ENCODE data around the gene TMEM135.
"Not testable (repeated sequence)": the region's sequence is repeated elsewhere in the genome, so short reads cannot be mapped to it uniquely, and the experiment has no call there.

Gene TMEM135

DNA sequence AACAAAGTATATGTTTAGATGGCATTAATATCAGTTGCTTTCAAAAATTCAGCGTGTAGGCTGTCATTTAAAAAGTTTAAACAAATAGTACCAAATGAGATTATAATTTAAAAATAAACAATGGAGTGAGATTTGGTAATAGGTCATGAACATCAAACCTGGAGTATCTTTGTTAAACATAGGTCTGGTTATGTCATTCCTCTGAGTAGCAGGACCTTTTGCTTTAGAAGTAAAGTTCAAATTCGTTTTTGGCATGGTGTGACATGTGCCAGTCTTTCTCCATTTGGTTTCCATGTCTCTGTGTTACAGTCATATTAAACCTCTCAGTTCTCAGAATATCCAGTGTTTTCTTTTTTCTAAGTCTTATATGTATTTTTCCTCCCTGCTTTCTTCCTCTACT is 242.4 kb downstream of the TMEM135 start:
- Histone ChIP-seq H3K4me1 (ENCODE audit: control insufficient read depth, insufficient read depth, low read length) (no peaks in the 10 kb centered on the region), H3K27me3 (ENCODE audit: control insufficient read depth, insufficient read depth, low read length) (no peaks in the 10 kb centered on the region), H3K9ac (ENCODE audit: low read depth, low read length) (no peak overlapping the region), H3K36me3 (ENCODE audit: control insufficient read depth, insufficient read depth, low read length) (no peaks in the 10 kb centered on the region), H3K4me3 (ENCODE audit: low read depth, low read length) (no peak overlapping the region), H3K9me3 (ENCODE audit: control insufficient read depth, insufficient read depth, low read length) (no peaks in the 10 kb centered on the region), H3K27ac (ENCODE audit: low read depth, low read length) (no peak overlapping the region)

DNA sequence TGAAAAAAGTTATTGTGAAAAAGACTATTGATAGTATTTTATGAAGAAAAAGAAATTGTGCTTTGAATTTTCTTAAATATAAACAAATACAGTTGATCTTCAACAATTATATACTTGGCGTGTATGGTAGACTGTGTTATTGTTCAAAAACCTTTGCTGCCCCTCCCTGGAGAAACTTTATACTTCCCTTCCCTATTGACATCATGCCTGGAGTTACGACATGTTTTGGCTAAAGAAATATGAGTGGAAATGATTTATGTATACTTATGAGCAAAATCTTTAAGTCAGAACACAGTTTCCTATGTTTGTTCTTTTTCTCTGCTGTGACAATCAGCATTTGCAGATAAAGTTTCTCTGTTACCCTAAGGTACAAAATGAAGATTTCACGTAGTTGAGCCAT is 243.8 kb downstream of the TMEM135 start:
- no peaks in the 10 kb centered on the region for H3K4me1 ChIP-seq (ENCODE audit: control insufficient read depth, insufficient read depth, low read length)
- no peak overlapping the region for H3K27ac ChIP-seq (ENCODE audit: low read depth, low read length)
- no peaks in the 10 kb centered on the region for H3K27me3 ChIP-seq (ENCODE audit: control insufficient read depth, insufficient read depth, low read length)
- H3K36me3 ChIP-seq (ENCODE audit: control insufficient read depth, insufficient read depth, low read length), result no peaks in the 10 kb centered on the region
- no peaks in the 10 kb centered on the region for H3K9me3 ChIP-seq (ENCODE audit: control insufficient read depth, insufficient read depth, low read length)
- H3K4me3 ChIP-seq (ENCODE audit: low read depth, low read length), result no peak overlapping the region
- H3K9ac ChIP-seq (ENCODE audit: low read depth, low read length), result no peak overlapping the region

DNA sequence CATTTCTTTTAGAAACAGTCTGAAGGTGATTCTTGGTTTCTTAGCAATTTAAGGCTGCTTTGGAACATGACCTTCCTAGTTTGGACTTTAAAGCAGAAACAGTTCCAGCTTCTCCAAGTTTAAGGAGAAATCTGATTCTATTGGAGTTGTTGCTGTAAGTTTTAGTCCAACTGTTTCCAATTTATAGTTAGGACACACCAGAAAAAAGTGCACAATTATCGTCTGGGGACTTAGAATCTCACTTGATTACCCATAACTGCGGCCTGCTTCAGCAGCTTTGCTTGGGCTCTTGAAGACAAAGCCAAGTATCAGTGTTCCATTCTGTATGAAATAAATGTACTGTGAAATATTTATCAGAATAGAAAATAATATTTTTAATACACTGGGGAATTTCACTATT is 246.6 kb downstream of the TMEM135 start:
- Histone ChIP-seq H3K27me3 (ENCODE audit: control insufficient read depth, insufficient read depth, low read length) (no peaks in the 10 kb centered on the region), H3K9me3 (ENCODE audit: control insufficient read depth, insufficient read depth, low read length) (no peaks in the 10 kb centered on the region), H3K27ac (ENCODE audit: low read depth, low read length) (no peak overlapping the region), H3K4me1 (ENCODE audit: control insufficient read depth, insufficient read depth, low read length) (no peaks in the 10 kb centered on the region), H3K36me3 (ENCODE audit: control insufficient read depth, insufficient read depth, low read length) (no peaks in the 10 kb centered on the region), H3K4me3 (ENCODE audit: low read depth, low read length) (no peak overlapping the region), H3K9ac (ENCODE audit: low read depth, low read length) (no peak overlapping the region)

DNA sequence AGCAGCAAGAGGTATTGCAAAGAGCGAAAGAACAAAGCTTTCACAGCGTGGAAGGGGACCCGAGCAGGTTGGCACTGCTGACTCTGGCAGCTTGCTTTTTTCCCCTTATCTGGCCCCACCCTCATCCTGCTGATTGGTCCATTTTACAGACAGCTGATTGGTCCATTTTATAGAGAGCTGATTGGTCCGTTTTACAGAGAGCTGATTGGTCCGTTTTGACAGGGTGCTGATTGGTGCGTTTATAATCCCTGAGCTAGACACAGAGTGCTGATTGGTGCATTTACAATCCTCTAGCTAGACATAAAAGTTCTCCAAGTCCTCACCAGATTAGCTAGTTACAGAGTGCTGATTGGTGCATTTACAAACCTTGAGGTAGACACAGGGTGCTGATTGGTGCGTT is 247.9 kb downstream of the TMEM135 start:
- H3K27me3 ChIP-seq (ENCODE audit: control insufficient read depth, insufficient read depth, low read length); H3K4me1 ChIP-seq (ENCODE audit: control insufficient read depth, insufficient read depth, low read length); H3K4me3 ChIP-seq (ENCODE audit: low read depth, low read length); H3K9me3 ChIP-seq (ENCODE audit: control insufficient read depth, insufficient read depth, low read length); H3K36me3 ChIP-seq (ENCODE audit: control insufficient read depth, insufficient read depth, low read length); H3K27ac ChIP-seq (ENCODE audit: low read depth, low read length); H3K9ac ChIP-seq (ENCODE audit: low read depth, low read length): not testable (repeated sequence)

DNA sequence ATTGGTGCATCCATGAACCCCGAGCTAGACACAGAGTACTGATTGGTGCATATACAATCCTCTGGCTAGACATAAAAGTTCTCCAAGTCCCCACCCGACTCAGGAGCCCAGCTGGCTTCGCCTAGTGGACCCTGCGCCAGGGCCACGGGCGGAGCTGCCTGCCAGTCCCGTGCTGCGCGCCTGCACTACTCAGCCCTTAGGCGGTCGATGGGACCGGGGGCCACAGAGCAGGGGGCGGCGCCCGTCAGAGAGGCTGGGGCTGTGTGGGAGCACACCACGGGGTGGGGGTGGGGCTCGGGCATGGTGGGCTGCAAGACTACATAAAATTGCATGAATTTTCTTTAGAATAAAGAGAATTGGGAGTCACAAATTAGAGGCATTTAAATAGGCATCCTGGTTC is 248.6 kb downstream of the TMEM135 start:
- H3K9ac ChIP-seq (ENCODE audit: low read depth, low read length), result no peak overlapping the region
- H3K9me3 ChIP-seq (ENCODE audit: control insufficient read depth, insufficient read depth, low read length), result no peaks in the 10 kb centered on the region
- H3K27me3 ChIP-seq (ENCODE audit: control insufficient read depth, insufficient read depth, low read length), result no peaks in the 10 kb centered on the region
- no peaks in the 10 kb centered on the region for H3K36me3 ChIP-seq (ENCODE audit: control insufficient read depth, insufficient read depth, low read length)
- no peak overlapping the region for H3K4me3 ChIP-seq (ENCODE audit: low read depth, low read length)
- H3K4me1 ChIP-seq (ENCODE audit: control insufficient read depth, insufficient read depth, low read length), result no peaks in the 10 kb centered on the region
- no peak overlapping the region for H3K27ac ChIP-seq (ENCODE audit: low read depth, low read length)

DNA sequence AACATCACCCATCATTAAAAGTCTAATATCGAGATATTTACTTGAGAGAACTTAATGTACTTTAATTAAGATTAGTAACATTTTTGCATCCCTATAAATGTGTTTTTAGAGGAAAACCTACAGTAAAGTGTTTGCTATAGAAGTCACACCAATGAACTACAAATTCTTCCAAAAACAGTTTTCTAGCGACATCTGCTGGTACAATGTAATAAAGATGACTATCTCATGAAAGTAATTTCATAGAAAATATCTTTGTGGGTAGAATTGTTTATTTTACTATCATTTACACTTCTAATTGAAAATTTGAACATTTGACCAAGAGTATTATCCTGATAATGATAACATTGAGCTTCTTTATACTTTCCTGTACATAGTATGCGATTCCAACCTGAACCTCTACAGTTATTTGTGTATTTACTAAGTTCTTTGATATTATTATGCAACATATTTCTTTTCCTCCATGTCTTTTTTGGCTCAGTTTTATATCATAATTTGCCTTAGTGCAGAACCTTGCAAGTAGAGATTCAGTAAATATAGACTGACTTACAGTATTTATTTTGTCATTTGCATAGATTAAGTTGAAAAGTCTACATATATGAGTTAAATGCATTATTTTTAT is 252.7 kb downstream of the TMEM135 start:
- H3K36me3 ChIP-seq (ENCODE audit: control insufficient read depth, insufficient read depth, low read length), result no peaks in the 10 kb centered on the region
- H3K9ac ChIP-seq (ENCODE audit: low read depth, low read length), result no peak overlapping the region
- H3K4me3 ChIP-seq (ENCODE audit: low read depth, low read length), result no peak overlapping the region
- no peak overlapping the region for H3K27ac ChIP-seq (ENCODE audit: low read depth, low read length)
- no peaks in the 10 kb centered on the region for H3K27me3 ChIP-seq (ENCODE audit: control insufficient read depth, insufficient read depth, low read length)
- H3K4me1 ChIP-seq (ENCODE audit: control insufficient read depth, insufficient read depth, low read length), result peaks cover 22% of the 10 kb centered on the region
- H3K9me3 ChIP-seq (ENCODE audit: control insufficient read depth, insufficient read depth, low read length), result no peaks in the 10 kb centered on the region

DNA sequence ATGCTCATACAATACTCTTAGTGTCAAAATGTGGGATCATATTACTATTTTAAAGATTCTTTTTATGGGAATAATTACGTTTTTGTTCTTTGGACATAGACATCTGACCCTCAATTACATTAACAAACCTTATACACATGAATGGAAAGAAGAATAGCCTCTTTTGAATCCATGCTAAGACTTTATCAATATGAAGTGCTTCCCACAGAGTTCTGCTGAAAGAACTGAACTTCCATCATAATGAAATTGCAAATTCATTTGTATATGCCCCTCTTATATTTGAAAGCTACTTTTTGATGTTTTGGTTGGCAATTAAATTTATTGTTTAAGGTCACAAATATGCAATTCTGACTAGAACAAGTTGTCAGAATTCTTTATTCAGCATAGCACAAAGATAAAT is 254.9 kb downstream of the TMEM135 start:
- H3K27me3 ChIP-seq (ENCODE audit: control insufficient read depth, insufficient read depth, low read length), result no peaks in the 10 kb centered on the region
- no peaks in the 10 kb centered on the region for H3K9me3 ChIP-seq (ENCODE audit: control insufficient read depth, insufficient read depth, low read length)
- no peak overlapping the region for H3K9ac ChIP-seq (ENCODE audit: low read depth, low read length)
- H3K4me3 ChIP-seq (ENCODE audit: low read depth, low read length), result no peak overlapping the region
- H3K36me3 ChIP-seq (ENCODE audit: control insufficient read depth, insufficient read depth, low read length), result no peaks in the 10 kb centered on the region
- H3K27ac ChIP-seq (ENCODE audit: low read depth, low read length), result peak overlapping the region; percentile 58
- peaks cover 43% of the 10 kb centered on the region for H3K4me1 ChIP-seq (ENCODE audit: control insufficient read depth, insufficient read depth, low read length)

DNA sequence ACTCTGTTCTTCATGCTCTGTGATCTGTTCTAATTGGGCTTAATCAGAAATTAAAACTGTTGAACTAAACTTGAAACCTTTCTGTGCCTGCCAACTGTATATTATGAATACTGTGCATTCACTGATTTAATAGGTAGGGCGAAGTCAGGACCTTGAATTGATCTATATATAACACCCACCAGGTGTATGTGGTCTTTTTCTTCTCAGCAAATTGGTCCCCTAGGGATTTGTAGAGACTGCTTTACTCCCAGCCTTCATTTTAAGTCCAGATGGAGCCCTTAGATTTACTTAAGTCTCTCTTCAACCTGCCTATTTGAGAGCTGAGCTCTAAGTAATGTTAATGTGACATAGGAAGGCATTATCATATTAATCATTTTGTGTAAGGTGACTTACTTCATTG is 257.5 kb downstream of the TMEM135 start:
- Histone ChIP-seq H3K4me1 (ENCODE audit: control insufficient read depth, insufficient read depth, low read length) (peaks cover 45% of the 10 kb centered on the region), H3K36me3 (ENCODE audit: control insufficient read depth, insufficient read depth, low read length) (no peaks in the 10 kb centered on the region), H3K27ac (ENCODE audit: low read depth, low read length) (peak overlapping the region; percentile 17)

DNA sequence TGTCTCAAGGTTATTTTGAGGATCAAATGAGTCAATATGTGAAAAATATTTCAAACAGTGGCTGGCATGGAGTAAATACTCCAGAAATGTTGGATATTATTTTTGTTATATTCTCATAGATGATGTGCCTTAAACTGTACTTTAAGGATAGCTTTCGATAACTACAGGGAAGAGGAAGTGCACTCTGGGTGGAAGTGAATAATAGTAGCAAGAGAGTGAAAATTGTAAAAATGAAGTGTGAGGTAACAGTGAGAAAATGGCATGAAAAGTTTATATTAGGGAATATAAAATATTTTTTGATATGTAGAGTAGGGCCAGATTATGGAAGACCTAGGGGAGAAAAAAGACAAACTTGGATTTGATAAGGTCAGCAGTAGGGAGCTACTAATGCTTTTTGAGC is 258.9 kb downstream of the TMEM135 start:
- Histone ChIP-seq H3K27ac (ENCODE audit: low read depth, low read length) (no peak overlapping the region), H3K4me1 (ENCODE audit: control insufficient read depth, insufficient read depth, low read length) (peaks cover 53% of the 10 kb centered on the region), H3K9ac (ENCODE audit: low read depth, low read length) (no peak overlapping the region), H3K36me3 (ENCODE audit: control insufficient read depth, insufficient read depth, low read length) (no peaks in the 10 kb centered on the region), H3K9me3 (ENCODE audit: control insufficient read depth, insufficient read depth, low read length) (no peaks in the 10 kb centered on the region), H3K27me3 (ENCODE audit: control insufficient read depth, insufficient read depth, low read length) (no peaks in the 10 kb centered on the region), H3K4me3 (ENCODE audit: low read depth, low read length) (no peak overlapping the region)

More for the DNA sequence above, 257.5 kb downstream of the TMEM135 start:
- Histone ChIP-seq H3K4me3 (ENCODE audit: low read depth, low read length) (no peak overlapping the region), H3K27me3 (ENCODE audit: control insufficient read depth, insufficient read depth, low read length) (no peaks in the 10 kb centered on the region), H3K9ac (ENCODE audit: low read depth, low read length) (no peak overlapping the region), H3K9me3 (ENCODE audit: control insufficient read depth, insufficient read depth, low read length) (no peaks in the 10 kb centered on the region)

DNA sequence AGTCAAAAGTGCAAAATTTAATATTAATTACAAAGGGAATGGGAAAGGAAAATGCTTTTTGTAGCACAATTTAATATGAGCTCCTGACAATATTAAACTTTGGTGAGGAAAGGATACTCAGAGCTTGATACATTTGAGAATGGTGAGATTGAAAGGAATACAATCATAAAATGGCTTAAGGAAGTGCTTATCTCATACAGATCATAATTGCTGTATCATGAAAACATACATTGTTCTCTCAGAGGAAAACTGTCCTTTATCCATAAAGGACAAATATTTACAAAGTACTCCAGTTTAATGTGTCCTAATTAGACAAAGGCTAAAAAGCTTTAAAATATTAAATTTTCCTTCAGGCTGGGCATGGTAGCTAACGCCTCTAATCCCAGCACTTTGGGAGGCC is 260.4 kb downstream of the TMEM135 start:
- Histone ChIP-seq H3K4me3 (ENCODE audit: low read depth, low read length) (no peak overlapping the region), H3K4me1 (ENCODE audit: control insufficient read depth, insufficient read depth, low read length) (peaks cover 54% of the 10 kb centered on the region), H3K9ac (ENCODE audit: low read depth, low read length) (no peak overlapping the region), H3K27me3 (ENCODE audit: control insufficient read depth, insufficient read depth, low read length) (no peaks in the 10 kb centered on the region), H3K36me3 (ENCODE audit: control insufficient read depth, insufficient read depth, low read length) (no peaks in the 10 kb centered on the region), H3K27ac (ENCODE audit: low read depth, low read length) (no peak overlapping the region), H3K9me3 (ENCODE audit: control insufficient read depth, insufficient read depth, low read length) (no peaks in the 10 kb centered on the region)

DNA sequence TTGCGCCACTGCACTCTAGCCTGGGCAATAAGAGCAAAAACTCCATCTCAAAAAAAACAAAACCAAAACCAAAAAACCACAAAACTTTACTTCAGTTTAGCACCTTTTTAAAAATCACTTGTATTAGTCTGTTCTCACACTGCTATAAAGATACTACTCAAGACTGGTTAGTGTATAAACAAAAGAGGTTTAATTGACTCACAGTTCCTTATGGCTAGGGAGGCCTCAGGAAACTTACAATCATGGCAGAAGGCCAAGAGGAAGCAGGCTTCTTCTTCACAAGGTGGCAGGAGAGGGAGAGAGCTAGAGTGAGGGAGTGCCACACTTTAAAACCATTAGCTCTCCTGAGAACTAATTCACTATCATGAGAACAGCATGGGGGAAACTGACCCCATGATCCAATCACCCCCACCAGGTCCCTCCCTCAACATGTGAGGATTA is 261.3 kb downstream of the TMEM135 start:
- H3K9ac ChIP-seq (ENCODE audit: low read depth, low read length), result no peak overlapping the region
- peaks cover 55% of the 10 kb centered on the region for H3K4me1 ChIP-seq (ENCODE audit: control insufficient read depth, insufficient read depth, low read length)
- H3K4me3 ChIP-seq (ENCODE audit: low read depth, low read length), result no peak overlapping the region
- H3K36me3 ChIP-seq (ENCODE audit: control insufficient read depth, insufficient read depth, low read length), result no peaks in the 10 kb centered on the region
- H3K27ac ChIP-seq (ENCODE audit: low read depth, low read length), result no peak overlapping the region
- no peaks in the 10 kb centered on the region for H3K27me3 ChIP-seq (ENCODE audit: control insufficient read depth, insufficient read depth, low read length)
- no peaks in the 10 kb centered on the region for H3K9me3 ChIP-seq (ENCODE audit: control insufficient read depth, insufficient read depth, low read length)
